ENCODE measurements around the gene MTX2. TPM values are rescaled to one million over a fixed set of nuclear protein-coding genes. Genes with fewer than 3 reads are reported as not detected.

Gene MTX2
- total RNA-seq, 1 donor from 2014 or later: 25.2 TPM

- Mint-ChIP-seq H3K27ac (ENCODE audit: unreplicated experiment) (no peak overlapping the region), H3K27me3 (ENCODE audit: low read depth, unreplicated experiment) (no peaks in the 10 kb centered on the region), H3K9me3 (ENCODE audit: unreplicated experiment) (peaks cover 4% of the 10 kb centered on the region), H3K36me3 (ENCODE audit: low read depth, unreplicated experiment) (no peaks in the 10 kb centered on the region), H3K4me3 (ENCODE audit: unreplicated experiment) (no peak overlapping the region), H3K4me1 (ENCODE audit: low read depth, unreplicated experiment) (no peaks in the 10 kb centered on the region)
- H3K36me3 ChIP-seq (ENCODE audit: insufficient read depth, low read length): no peaks in the 10 kb centered on the region
- H3K79me2 ChIP-seq (ENCODE audit: insufficient read depth, low read length): no peaks in the 10 kb centered on the region
- no peaks in the 10 kb centered on the region for H3K9me3 ChIP-seq (ENCODE audit: insufficient read depth, low read depth, low read length)
- no peak for DNase-seq (ENCODE audit: low read depth)
- TF ChIP-seq EZH2 (IDR thresholded peaks at IDR 0.05; ENCODE audit: insufficient read depth, low read length): no peak
- TF ChIP-seq, protein P1, sequence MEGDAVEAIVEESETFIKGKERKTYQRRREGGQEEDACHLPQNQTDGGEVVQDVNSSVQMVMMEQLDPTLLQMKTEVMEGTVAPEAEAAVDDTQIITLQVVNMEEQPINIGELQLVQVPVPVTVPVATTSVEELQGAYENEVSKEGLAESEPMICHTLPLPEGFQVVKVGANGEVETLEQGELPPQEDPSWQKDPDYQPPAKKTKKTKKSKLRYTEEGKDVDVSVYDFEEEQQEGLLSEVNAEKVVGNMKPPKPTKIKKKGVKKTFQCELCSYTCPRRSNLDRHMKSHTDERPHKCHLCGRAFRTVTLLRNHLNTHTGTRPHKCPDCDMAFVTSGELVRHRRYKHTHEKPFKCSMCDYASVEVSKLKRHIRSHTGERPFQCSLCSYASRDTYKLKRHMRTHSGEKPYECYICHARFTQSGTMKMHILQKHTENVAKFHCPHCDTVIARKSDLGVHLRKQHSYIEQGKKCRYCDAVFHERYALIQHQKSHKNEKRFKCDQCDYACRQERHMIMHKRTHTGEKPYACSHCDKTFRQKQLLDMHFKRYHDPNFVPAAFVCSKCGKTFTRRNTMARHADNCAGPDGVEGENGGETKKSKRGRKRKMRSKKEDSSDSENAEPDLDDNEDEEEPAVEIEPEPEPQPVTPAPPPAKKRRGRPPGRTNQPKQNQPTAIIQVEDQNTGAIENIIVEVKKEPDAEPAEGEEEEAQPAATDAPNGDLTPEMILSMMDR (IDR thresholded peaks at IDR 0.05; ENCODE audit: insufficient read depth, low read depth, low read length): no peak
- no peaks in the 10 kb centered on the region for H3K27me3 ChIP-seq (ENCODE audit: insufficient read depth, low read length)
- no peak overlapping the region for H2AFZ ChIP-seq (ENCODE audit: low read depth, low read length)
- no peak overlapping the region for H3K27ac ChIP-seq (ENCODE audit: low read depth, low read length)
- no peaks in the 10 kb centered on the region for H3K4me1 ChIP-seq (ENCODE audit: insufficient read depth, low read length)
- no peaks in the 10 kb centered on the region for H4K20me1 ChIP-seq (ENCODE audit: insufficient read depth, low read length)
- H3K4me3 ChIP-seq (ENCODE audit: insufficient read depth, low read depth, low read length): no peak overlapping the region
- no peak overlapping the region for H3K9ac ChIP-seq (ENCODE audit: low read length)
- no peak for FAIRE-seq
- no peak overlapping the region for H3K4me2 ChIP-seq (ENCODE audit: low read length)
Observed at GRCh38 chr2:176378323-176378722, 109.1 kb downstream of the MTX2 start.

- H3K27ac ChIP-seq (ENCODE audit: low read depth, low read length): no peak overlapping the region
- H3K4me1 ChIP-seq (ENCODE audit: insufficient read depth, low read length): no peaks in the 10 kb centered on the region
- FAIRE-seq (no peak), DNase-seq (ENCODE audit: low read depth) (no peak)
- Mint-ChIP-seq H3K27me3 (ENCODE audit: low read depth, unreplicated experiment) (no peaks in the 10 kb centered on the region), H3K27ac (ENCODE audit: unreplicated experiment) (no peak overlapping the region), H3K4me3 (ENCODE audit: unreplicated experiment) (no peak overlapping the region), H3K4me1 (ENCODE audit: low read depth, unreplicated experiment) (no peaks in the 10 kb centered on the region), H3K36me3 (ENCODE audit: low read depth, unreplicated experiment) (no peaks in the 10 kb centered on the region), H3K9me3 (ENCODE audit: unreplicated experiment) (peaks cover 4% of the 10 kb centered on the region)
- no peaks in the 10 kb centered on the region for H3K36me3 ChIP-seq (ENCODE audit: insufficient read depth, low read length)
- no peak overlapping the region for H3K4me3 ChIP-seq (ENCODE audit: insufficient read depth, low read depth, low read length)
- no peak overlapping the region for H3K4me2 ChIP-seq (ENCODE audit: low read length)
- no peak overlapping the region for H3K9ac ChIP-seq (ENCODE audit: low read length)
- no peaks in the 10 kb centered on the region for H3K79me2 ChIP-seq (ENCODE audit: insufficient read depth, low read length)
- no peak for TF ChIP-seq EZH2 (IDR thresholded peaks at IDR 0.05; ENCODE audit: insufficient read depth, low read length)
- TF ChIP-seq, protein P1 (IDR thresholded peaks at IDR 0.05; ENCODE audit: insufficient read depth, low read depth, low read length): no peak
- no peaks in the 10 kb centered on the region for H3K9me3 ChIP-seq (ENCODE audit: insufficient read depth, low read depth, low read length)
- no peak overlapping the region for H2AFZ ChIP-seq (ENCODE audit: low read depth, low read length)
- no peaks in the 10 kb centered on the region for H3K27me3 ChIP-seq (ENCODE audit: insufficient read depth, low read length)
- H4K20me1 ChIP-seq (ENCODE audit: insufficient read depth, low read length): no peaks in the 10 kb centered on the region
Observed at GRCh38 chr2:176380341-176380740, 111.1 kb downstream of the MTX2 start.

DNA sequence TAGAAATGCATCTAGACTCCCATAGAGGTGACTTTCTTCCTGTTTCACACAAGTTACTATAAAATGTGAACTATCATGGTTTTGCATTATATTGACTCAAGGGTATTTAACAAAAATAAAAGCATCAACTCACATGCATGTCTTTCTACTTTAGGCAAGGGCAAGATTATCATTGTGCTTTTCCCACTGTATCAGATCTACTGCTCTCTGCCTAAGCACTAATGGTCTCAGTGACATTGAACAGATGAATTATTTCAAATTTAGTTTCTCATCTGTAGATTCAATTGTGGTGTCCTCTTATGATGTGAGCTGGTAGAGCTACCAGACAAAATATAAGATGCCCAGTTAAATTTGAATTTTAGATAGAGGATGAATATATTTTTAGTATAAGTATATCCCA, 113.9 kb downstream of the MTX2 start:
- no peaks in the 10 kb centered on the region for H3K79me2 ChIP-seq (ENCODE audit: insufficient read depth, low read length)
- H2AFZ ChIP-seq (ENCODE audit: low read depth, low read length): no peak overlapping the region
- no peak overlapping the region for H3K9ac ChIP-seq (ENCODE audit: low read length)
- no peak overlapping the region for H3K27ac Mint-ChIP-seq (ENCODE audit: unreplicated experiment)
- H3K27ac ChIP-seq (ENCODE audit: low read depth, low read length): no peak overlapping the region
- peaks cover 3% of the 10 kb centered on the region for H3K36me3 Mint-ChIP-seq (ENCODE audit: low read depth, unreplicated experiment)
- H3K9me3 ChIP-seq (ENCODE audit: insufficient read depth, low read depth, low read length): no peaks in the 10 kb centered on the region
- H3K27me3 Mint-ChIP-seq (ENCODE audit: low read depth, unreplicated experiment): peaks cover 3% of the 10 kb centered on the region
- no peak for DNase-seq (ENCODE audit: low read depth)
- H3K9me3 Mint-ChIP-seq (ENCODE audit: unreplicated experiment): peaks cover 4% of the 10 kb centered on the region
- H3K27me3 ChIP-seq (ENCODE audit: insufficient read depth, low read length): no peaks in the 10 kb centered on the region
- TF ChIP-seq EZH2 (IDR thresholded peaks at IDR 0.05; ENCODE audit: insufficient read depth, low read length): no peak
- TF ChIP-seq, protein P1 (IDR thresholded peaks at IDR 0.05; ENCODE audit: insufficient read depth, low read depth, low read length): no peak
- no peak overlapping the region for H3K4me2 ChIP-seq (ENCODE audit: low read length)
- H3K36me3 ChIP-seq (ENCODE audit: insufficient read depth, low read length): no peaks in the 10 kb centered on the region
- H3K4me3 ChIP-seq (ENCODE audit: insufficient read depth, low read depth, low read length): no peak overlapping the region
- no peaks in the 10 kb centered on the region for H3K4me1 ChIP-seq (ENCODE audit: insufficient read depth, low read length)
- H3K4me1 Mint-ChIP-seq (ENCODE audit: low read depth, unreplicated experiment): no peaks in the 10 kb centered on the region
- H3K4me3 Mint-ChIP-seq (ENCODE audit: unreplicated experiment): no peak overlapping the region
- no peak for FAIRE-seq
- no peaks in the 10 kb centered on the region for H4K20me1 ChIP-seq (ENCODE audit: insufficient read depth, low read length)
